CD4-positive, alpha-beta T cell (primary cell): ENCODE data around the gene EIF4A3. TPM values are rescaled to one million over a fixed set of nuclear protein-coding genes. Genes with fewer than 3 reads are reported as not detected.

Experiments used
- ATAC-seq: fragments of 200-7000 bp; cut with Tn5 transposase; one replicate; pipeline ENCODE4 v1.10.0; 2022; ENCODE audit warnings: mild to moderate bottlenecking; ENCODE audit not compliant: poor library complexity
- CTCF ChIA-PET: fragments of 350-600 bp; sonication (Branson Sonifier 250); formaldehyde crosslinking; loops from one replicate; lab custom pipeline; 2021; ENCODE audit warnings: antibody characterized with exemption, inconsistent platforms; lab: Charles Lee
- POLR2A ChIA-PET: fragments of 350-600 bp; sonication (Branson Sonifier 250); formaldehyde crosslinking; loops from one replicate; lab custom pipeline; 2021; ENCODE audit warnings: antibody characterized with exemption, inconsistent platforms; lab: Charles Lee
- DNase-seq, 14 experiments: peaks; one replicate each; pipeline ENCODE4 v3.0.0-alpha.2; 2013 to 2020; ENCODE audit warnings: mixed read lengths in 2 of 14
- H3K27ac ChIP-seq, 2 donors: one replicate each; pipeline versions ENCODE4 v1.5.1 to v1.7.0; 2013; ENCODE audit warnings: low read length in 2 of 2, low read depth in 1 of 2, mild to moderate bottlenecking in 1 of 2
- H3K27me3 ChIP-seq, 2 experiments: 1 replicate in 1 of 2; 2 replicates in 1 of 2; pipeline versions ENCODE4 v1.6.1 to v1.7.0; 2013; ENCODE audit warnings: low read length in 2 of 2, control low read depth in 1 of 2, mild to moderate bottlenecking in 1 of 2, moderate library complexity in 1 of 2; ENCODE audit not compliant: insufficient read depth in 2 of 2, control insufficient read depth in 1 of 2
- H3K36me3 ChIP-seq: one replicate; pipeline ENCODE4 v1.6.1; 2013; ENCODE audit warnings: low read length, control low read depth; ENCODE audit not compliant: insufficient read depth
- H3K4me1 ChIP-seq: one replicate; pipeline ENCODE4 v1.6.1; 2013; ENCODE audit warnings: low read length, control low read depth; ENCODE audit not compliant: insufficient read depth
- H3K4me3 ChIP-seq: one replicate; pipeline ENCODE4 v1.5.1; 2013; ENCODE audit warnings: mild to moderate bottlenecking, low read length, moderate library complexity
- H3K9me3 ChIP-seq, 2 experiments: 1 replicate in 1 of 2; 2 replicates in 1 of 2; pipeline versions ENCODE4 v1.6.1 to v1.7.0; 2013; ENCODE audit warnings: low read length in 2 of 2, mild to moderate bottlenecking in 2 of 2, control low read depth in 1 of 2, moderate library complexity in 1 of 2; ENCODE audit not compliant: control insufficient read depth in 1 of 2, insufficient read depth in 1 of 2
- H3K27ac Mint-ChIP-seq: one replicate; pipeline ENCODE4 v1.8.0; 2020; ENCODE audit warnings: mixed read lengths
- H3K27me3 Mint-ChIP-seq: one replicate; pipeline ENCODE4 v1.8.0; 2021; ENCODE audit warnings: mixed read lengths
- H3K36me3 Mint-ChIP-seq: one replicate; pipeline ENCODE4 v1.8.0; 2021; ENCODE audit warnings: low read depth, mixed read lengths
- H3K4me1 Mint-ChIP-seq: one replicate; pipeline ENCODE4 v1.8.0; 2021; ENCODE audit warnings: low read depth, mixed read lengths
- H3K4me3 Mint-ChIP-seq: one replicate; pipeline ENCODE4 v1.8.0; 2020; ENCODE audit warnings: mild to moderate bottlenecking, mixed read lengths
- H3K9me3 Mint-ChIP-seq: one replicate; pipeline ENCODE4 v1.8.0; 2020; ENCODE audit warnings: mixed read lengths
- intact Hi-C, 2 experiments: fragments of 100-400 bp; cut with DNase I in 1 of 2; cut with micrococcal nuclease in 1 of 2; formaldehyde crosslinking; loops; one replicate each; pipeline versions ENCODE4 v1.15.1 to v1.9.0; 2023 to 2025; cut with DNase I, micrococcal nuclease
- total RNA-seq, 174 experiments: library from RNA in 2 of 174; stranded (reverse) in 2 of 174; gene quantifications; one replicate each; pipeline ENCODE4 v1.2.3 and lab custom pipeline; 2021 to 2026
- TF ChIP-seq, protein P1 (sequence below): fragments of 200-600 bp; IDR thresholded peaks from one replicate; pipeline ENCODE4 v1.8.0; 2022; ENCODE audit warnings: antibody characterized with exemption, mild to moderate bottlenecking

Gene EIF4A3
- total RNA-seq, 2 experiments from 2014 or later = 79.6 to 79.7 TPM

DNA sequence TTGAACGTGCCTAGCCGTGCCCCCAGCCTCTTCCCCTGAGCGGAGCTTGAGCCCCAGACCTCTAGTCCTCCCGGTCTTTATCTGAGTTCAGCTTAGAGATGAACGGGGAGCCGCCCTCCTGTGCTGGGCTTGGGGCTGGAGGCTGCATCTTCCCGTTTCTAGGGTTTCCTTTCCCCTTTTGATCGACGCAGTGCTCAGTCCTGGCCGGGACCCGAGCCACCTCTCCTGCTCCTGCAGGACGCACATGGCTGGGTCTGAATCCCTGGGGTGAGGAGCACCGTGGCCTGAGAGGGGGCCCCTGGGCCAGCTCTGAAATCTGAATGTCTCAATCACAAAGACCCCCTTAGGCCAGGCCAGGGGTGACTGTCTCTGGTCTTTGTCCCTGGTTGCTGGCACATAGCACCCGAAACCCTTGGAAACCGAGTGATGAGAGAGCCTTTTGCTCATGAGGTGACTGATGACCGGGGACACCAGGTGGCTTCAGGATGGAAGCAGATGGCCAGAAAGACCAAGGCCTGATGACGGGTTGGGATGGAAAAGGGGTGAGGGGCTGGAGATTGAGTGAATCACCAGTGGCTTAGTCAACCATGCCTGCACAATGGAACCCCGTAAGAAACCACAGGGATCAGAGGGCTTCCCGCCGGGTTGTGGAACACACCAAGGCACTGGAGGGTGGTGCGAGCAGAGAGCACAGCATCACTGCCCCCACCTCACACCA, 44.8 kb downstream of the EIF4A3 start:
- H3K4me3 Mint-ChIP-seq = peak overlapping the region; percentile 93
- H3K27me3 Mint-ChIP-seq = no peaks in the 10 kb centered on the region
- H3K36me3 Mint-ChIP-seq = peaks cover 5% of the 10 kb centered on the region
- ChIA-PET CTCF (interaction anchor here (0.6 to 2.8 kb wide), 17 partner anchors 10 to 394 kb away, joined by 3 to 23 read pairs (median 4); no protein-coding TSS in a partner anchor), POLR2A (interaction anchor here (0.7 to 1.4 kb wide), 11 partner anchors 14 to 352 kb away, joined by 3 to 13 read pairs (median 3); no protein-coding TSS in a partner anchor)
- Histone ChIP-seq H3K36me3 (no peaks in the 10 kb centered on the region), H3K9me3 (no peaks in the 10 kb centered on the region), H3K4me3 (peak overlapping the region; percentile 99), H3K4me1 (peaks cover 29% of the 10 kb centered on the region), H3K27ac (peak overlapping the region in 1 of 2 donors; percentile 46), H3K27me3 (no peaks in the 10 kb centered on the region)
- intact Hi-C loops = loop anchor here (1.0 to 10.0 kb wide), 8 partner anchors 45 to 1993 kb away; partner anchors contain the start of genes EIF4A3 (in 2 of the 2), CCDC40 (in 1 of the 2), FASN (in 1 of the 2) and RNF213 (in 1 of the 2)
- no peaks in the 10 kb centered on the region for H3K9me3 Mint-ChIP-seq
- TF ChIP-seq, protein P1, sequence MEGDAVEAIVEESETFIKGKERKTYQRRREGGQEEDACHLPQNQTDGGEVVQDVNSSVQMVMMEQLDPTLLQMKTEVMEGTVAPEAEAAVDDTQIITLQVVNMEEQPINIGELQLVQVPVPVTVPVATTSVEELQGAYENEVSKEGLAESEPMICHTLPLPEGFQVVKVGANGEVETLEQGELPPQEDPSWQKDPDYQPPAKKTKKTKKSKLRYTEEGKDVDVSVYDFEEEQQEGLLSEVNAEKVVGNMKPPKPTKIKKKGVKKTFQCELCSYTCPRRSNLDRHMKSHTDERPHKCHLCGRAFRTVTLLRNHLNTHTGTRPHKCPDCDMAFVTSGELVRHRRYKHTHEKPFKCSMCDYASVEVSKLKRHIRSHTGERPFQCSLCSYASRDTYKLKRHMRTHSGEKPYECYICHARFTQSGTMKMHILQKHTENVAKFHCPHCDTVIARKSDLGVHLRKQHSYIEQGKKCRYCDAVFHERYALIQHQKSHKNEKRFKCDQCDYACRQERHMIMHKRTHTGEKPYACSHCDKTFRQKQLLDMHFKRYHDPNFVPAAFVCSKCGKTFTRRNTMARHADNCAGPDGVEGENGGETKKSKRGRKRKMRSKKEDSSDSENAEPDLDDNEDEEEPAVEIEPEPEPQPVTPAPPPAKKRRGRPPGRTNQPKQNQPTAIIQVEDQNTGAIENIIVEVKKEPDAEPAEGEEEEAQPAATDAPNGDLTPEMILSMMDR = no peak
- ATAC-seq (peak; percentile 21), DNase-seq (peak in 3 of 14 experiments; percentile 7 to 41 (median 7))
- H3K27ac Mint-ChIP-seq = peak overlapping the region; percentile 84
- H3K4me1 Mint-ChIP-seq = peaks cover 35% of the 10 kb centered on the region

DNA sequence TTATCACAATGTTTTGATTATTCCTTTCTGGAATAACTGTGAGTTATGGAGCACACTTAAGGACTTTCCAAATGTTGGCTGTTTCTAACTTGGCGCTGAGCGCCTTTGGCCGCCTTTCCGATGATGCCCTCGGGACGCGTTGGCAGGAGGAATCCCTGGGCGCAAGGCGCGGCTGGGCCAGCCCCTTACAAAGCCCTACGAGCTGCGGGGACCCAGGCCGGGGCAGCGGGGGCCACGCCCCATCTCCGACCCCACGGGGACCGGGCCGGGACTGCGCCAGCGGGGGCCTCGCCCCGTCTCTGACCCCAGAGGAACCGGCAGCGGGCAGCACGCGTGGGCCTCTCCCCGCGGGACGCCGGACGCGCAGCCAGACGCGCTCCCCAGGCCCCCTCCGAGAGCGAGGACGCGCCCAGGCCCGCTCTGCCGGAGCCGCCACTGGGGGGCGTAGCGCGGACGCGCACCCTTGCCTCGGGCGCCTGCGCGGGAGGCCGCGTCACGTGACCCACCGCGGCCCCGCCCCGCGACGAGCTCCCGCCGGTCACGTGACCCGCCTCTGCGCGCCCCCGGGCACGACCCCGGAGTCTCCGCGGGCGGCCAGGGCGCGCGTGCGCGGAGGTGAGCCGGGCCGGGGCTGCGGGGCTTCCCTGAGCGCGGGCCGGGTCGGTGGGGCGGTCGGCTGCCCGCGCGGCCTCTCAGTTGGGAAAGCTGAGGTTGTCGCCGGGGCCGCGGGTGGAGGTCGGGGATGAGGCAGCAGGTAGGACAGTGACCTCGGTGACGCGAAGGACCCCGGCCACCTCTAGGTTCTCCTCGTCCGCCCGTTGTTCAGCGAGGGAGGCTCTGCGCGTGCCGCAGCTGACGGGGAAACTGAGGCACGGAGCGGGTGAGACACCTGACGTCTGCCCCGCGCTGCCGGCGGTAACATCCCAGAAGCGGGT, 45.6 kb downstream of the EIF4A3 start, which contains the start of gene GAA:
Gene GAA (plus strand): TSS at position 571 of the 935 bp plus-strand sequence. CDS start 3,006 bp downstream, outside the sequence.
- TF ChIP-seq, protein P1 = peak; percentile 64
- Histone ChIP-seq H3K4me3 (peak within 1 kb of the TSS; percentile 99), H3K36me3 (no peaks in the 10 kb centered on the region), H3K4me1 (peaks cover 29% of the 10 kb centered on the region), H3K9me3 (no peaks in the 10 kb centered on the region), H3K27me3 (no peaks in the 10 kb centered on the region), H3K27ac (peak within 1 kb of the TSS in 1 of 2 donors; percentile 46)
- Mint-ChIP-seq H3K9me3 (no peaks in the 10 kb centered on the region), H3K27me3 (no peaks in the 10 kb centered on the region), H3K27ac (peak within 1 kb of the TSS; percentile 84), H3K4me1 (peaks cover 35% of the 10 kb centered on the region), H3K36me3 (peaks cover 5% of the 10 kb centered on the region), H3K4me3 (peak within 1 kb of the TSS; percentile 93)
- intact Hi-C loops = loop anchor here (1.0 to 10.0 kb wide), 8 partner anchors 46 to 1994 kb away; partner anchors contain the start of genes EIF4A3 (in 2 of the 2), CCDC40 (in 1 of the 2), FASN (in 1 of the 2) and RNF213 (in 1 of the 2)
- ChIA-PET CTCF (interaction anchor here (0.6 to 2.8 kb wide), 19 partner anchors 8 to 395 kb away, joined by 3 to 23 read pairs (median 4); no protein-coding TSS in a partner anchor), POLR2A (interaction anchor here (0.7 to 1.4 kb wide), 14 partner anchors 9 to 353 kb away, joined by 3 to 13 read pairs (median 3); no protein-coding TSS in a partner anchor)
- ATAC-seq = peak; percentile 83
- peak; percentile 71 to 95 (median 86) for DNase-seq

DNA sequence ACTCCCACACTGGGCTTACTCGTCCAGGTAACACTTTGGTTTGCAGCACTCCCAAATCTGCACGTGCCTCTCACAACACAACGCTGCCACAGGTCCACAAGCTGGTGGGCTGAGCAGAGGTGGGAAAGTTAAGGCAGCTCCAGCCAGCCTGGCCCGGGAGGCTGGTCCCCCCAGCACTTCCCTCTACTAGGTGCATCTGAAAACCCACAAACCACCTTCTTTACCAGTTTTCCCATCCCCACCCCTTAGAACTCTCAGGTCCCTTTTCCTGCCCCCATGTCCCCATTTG, 46.9 kb downstream of the EIF4A3 start:
- no peaks in the 10 kb centered on the region for H3K27me3 ChIP-seq
- intact Hi-C loops = loop anchor here (5.0 to 10.0 kb wide), 6 partner anchors 47 to 1995 kb away; partner anchors contain the start of genes CCDC40 (in 1 of the 2), EIF4A3 (in 1 of the 2), FASN (in 1 of the 2) and RPTOR (in 1 of the 2)
- H3K4me3 ChIP-seq = no peak overlapping the region
- peaks cover 5% of the 10 kb centered on the region for H3K36me3 Mint-ChIP-seq
- CTCF ChIA-PET = interaction anchor here (0.7 to 2.8 kb wide), 4 partner anchors 10 to 153 kb away, joined by 3 to 23 read pairs (median 5); no protein-coding TSS in a partner anchor
- DNase-seq (peak in 1 of 14 experiments; percentile 14), ATAC-seq (no peak)
- peak overlapping the region; percentile 88 for H3K4me3 Mint-ChIP-seq
- H3K4me1 ChIP-seq = peaks cover 29% of the 10 kb centered on the region
- H3K27me3 Mint-ChIP-seq = no peaks in the 10 kb centered on the region
- POLR2A ChIA-PET = no interaction called here
- H3K36me3 ChIP-seq = no peaks in the 10 kb centered on the region
- H3K27ac Mint-ChIP-seq = peak overlapping the region; percentile 76
- H3K27ac ChIP-seq = no peak overlapping the region
- TF ChIP-seq, protein P1 = no peak
- no peaks in the 10 kb centered on the region for H3K9me3 ChIP-seq
- no peaks in the 10 kb centered on the region for H3K9me3 Mint-ChIP-seq
- H3K4me1 Mint-ChIP-seq = peaks cover 35% of the 10 kb centered on the region
